ENCODE measurements around the gene COL28A1. TPM values are rescaled to one million over a fixed set of nuclear protein-coding genes. Genes with fewer than 3 reads are reported as not detected.

Gene COL28A1
- total RNA-seq, 1 experiment from 2014 or later, result 0.81 TPM

- POLR2A ChIA-PET, result no interaction called here
- peaks cover 29% of the 10 kb centered on the region for H3K9me3 Mint-ChIP-seq
- ATAC-seq, result no peak
- no peak overlapping the region for H3K27ac Mint-ChIP-seq
- no peak overlapping the region for H3K4me3 Mint-ChIP-seq
- no peaks in the 10 kb centered on the region for H3K27me3 Mint-ChIP-seq (ENCODE audit: low read depth)
- CTCF ChIA-PET, result no interaction called here
- no peaks in the 10 kb centered on the region for H3K4me1 Mint-ChIP-seq
- TF ChIP-seq, protein P1, sequence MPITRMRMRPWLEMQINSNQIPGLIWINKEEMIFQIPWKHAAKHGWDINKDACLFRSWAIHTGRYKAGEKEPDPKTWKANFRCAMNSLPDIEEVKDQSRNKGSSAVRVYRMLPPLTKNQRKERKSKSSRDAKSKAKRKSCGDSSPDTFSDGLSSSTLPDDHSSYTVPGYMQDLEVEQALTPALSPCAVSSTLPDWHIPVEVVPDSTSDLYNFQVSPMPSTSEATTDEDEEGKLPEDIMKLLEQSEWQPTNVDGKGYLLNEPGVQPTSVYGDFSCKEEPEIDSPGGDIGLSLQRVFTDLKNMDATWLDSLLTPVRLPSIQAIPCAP (CRISPR knock-in tag; IDR thresholded peaks at IDR 0.05), result no peak
- TF ChIP-seq USF2 (CRISPR knock-in tag; IDR thresholded peaks at IDR 0.05) (no peak), AR (CRISPR knock-in tag; IDR thresholded peaks at IDR 0.05) (no peak), GTF2I (CRISPR knock-in tag; conservative IDR thresholded peaks at IDR 0.05) (no peak), ZNF232 (CRISPR knock-in tag; IDR thresholded peaks at IDR 0.05) (no peak), SP1 (CRISPR knock-in tag; conservative IDR thresholded peaks at IDR 0.05) (no peak), ZNF138 (CRISPR knock-in tag; conservative IDR thresholded peaks at IDR 0.05) (no peak), FOXP4 (CRISPR knock-in tag; IDR thresholded peaks at IDR 0.05) (no peak), JUN (CRISPR knock-in tag; IDR thresholded peaks at IDR 0.05) (no peak), TCF7 (CRISPR knock-in tag; IDR thresholded peaks at IDR 0.05; ENCODE audit: low read depth) (no peak), CREM (CRISPR knock-in tag; IDR thresholded peaks at IDR 0.05) (no peak), IRF2 (CRISPR knock-in tag; IDR thresholded peaks at IDR 0.05; ENCODE audit: borderline replicate concordance, low read depth) (no peak), GRHL2 (CRISPR knock-in tag; IDR thresholded peaks at IDR 0.05; ENCODE audit: insufficient replicate concordance, severe bottlenecking) (no peak), ZNF121 (CRISPR knock-in tag; IDR thresholded peaks at IDR 0.05) (no peak), RELA (CRISPR knock-in tag; IDR thresholded peaks at IDR 0.05; ENCODE audit: borderline replicate concordance) (no peak), EMX1 (CRISPR knock-in tag; IDR thresholded peaks at IDR 0.05) (no peak)
- TF ChIP-seq, protein P2, sequence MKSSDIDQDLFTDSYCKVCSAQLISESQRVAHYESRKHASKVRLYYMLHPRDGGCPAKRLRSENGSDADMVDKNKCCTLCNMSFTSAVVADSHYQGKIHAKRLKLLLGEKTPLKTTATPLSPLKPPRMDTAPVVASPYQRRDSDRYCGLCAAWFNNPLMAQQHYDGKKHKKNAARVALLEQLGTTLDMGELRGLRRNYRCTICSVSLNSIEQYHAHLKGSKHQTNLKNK (CRISPR knock-in tag; IDR thresholded peaks at IDR 0.05), result no peak
- TF ChIP-seq, protein P3, sequence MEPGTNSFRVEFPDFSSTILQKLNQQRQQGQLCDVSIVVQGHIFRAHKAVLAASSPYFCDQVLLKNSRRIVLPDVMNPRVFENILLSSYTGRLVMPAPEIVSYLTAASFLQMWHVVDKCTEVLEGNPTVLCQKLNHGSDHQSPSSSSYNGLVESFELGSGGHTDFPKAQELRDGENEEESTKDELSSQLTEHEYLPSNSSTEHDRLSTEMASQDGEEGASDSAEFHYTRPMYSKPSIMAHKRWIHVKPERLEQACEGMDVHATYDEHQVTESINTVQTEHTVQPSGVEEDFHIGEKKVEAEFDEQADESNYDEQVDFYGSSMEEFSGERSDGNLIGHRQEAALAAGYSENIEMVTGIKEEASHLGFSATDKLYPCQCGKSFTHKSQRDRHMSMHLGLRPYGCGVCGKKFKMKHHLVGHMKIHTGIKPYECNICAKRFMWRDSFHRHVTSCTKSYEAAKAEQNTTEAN (CRISPR knock-in tag; IDR thresholded peaks at IDR 0.05), result no peak
- H3K36me3 Mint-ChIP-seq, result peaks cover 16% of the 10 kb centered on the region
- DNase-seq (ENCODE audit: low spot score), result no peak
Observed at GRCh38 chr7:7479275-7479805, 56.3 kb downstream of the COL28A1 start.

- POLR2A ChIA-PET, result no interaction called here
- Mint-ChIP-seq H3K27me3 (ENCODE audit: low read depth) (no peaks in the 10 kb centered on the region), H3K9me3 (peaks cover 24% of the 10 kb centered on the region)
Observed at GRCh38 chr7:7478569-7478968, 57.1 kb downstream of the COL28A1 start.

More at GRCh38 chr7:7478569-7478968, 57.1 kb downstream of the COL28A1 start:
- Mint-ChIP-seq H3K27ac (no peak overlapping the region), H3K36me3 (peaks cover 12% of the 10 kb centered on the region), H3K4me3 (no peak overlapping the region), H3K4me1 (no peaks in the 10 kb centered on the region)
- no peak for DNase-seq (ENCODE audit: low spot score)
- TF ChIP-seq JAZF1 (CRISPR knock-in tag; IDR thresholded peaks at IDR 0.05), result no peak
- TF ChIP-seq SOX15 (CRISPR knock-in tag; IDR thresholded peaks at IDR 0.05), result no peak
- no peak for TF ChIP-seq TEAD1 (CRISPR knock-in tag; IDR thresholded peaks at IDR 0.05)
- TF ChIP-seq, protein P4, sequence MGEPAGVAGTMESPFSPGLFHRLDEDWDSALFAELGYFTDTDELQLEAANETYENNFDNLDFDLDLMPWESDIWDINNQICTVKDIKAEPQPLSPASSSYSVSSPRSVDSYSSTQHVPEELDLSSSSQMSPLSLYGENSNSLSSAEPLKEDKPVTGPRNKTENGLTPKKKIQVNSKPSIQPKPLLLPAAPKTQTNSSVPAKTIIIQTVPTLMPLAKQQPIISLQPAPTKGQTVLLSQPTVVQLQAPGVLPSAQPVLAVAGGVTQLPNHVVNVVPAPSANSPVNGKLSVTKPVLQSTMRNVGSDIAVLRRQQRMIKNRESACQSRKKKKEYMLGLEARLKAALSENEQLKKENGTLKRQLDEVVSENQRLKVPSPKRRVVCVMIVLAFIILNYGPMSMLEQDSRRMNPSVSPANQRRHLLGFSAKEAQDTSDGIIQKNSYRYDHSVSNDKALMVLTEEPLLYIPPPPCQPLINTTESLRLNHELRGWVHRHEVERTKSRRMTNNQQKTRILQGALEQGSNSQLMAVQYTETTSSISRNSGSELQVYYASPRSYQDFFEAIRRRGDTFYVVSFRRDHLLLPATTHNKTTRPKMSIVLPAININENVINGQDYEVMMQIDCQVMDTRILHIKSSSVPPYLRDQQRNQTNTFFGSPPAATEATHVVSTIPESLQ (CRISPR knock-in tag; IDR thresholded peaks at IDR 0.05), result 0 out of 2 replicates have a peak, but pooled peaks have one; percentile 27
- ATAC-seq, result no peak
- CTCF ChIA-PET, result no interaction called here
